GM10248 (cell line): Measurements from ENCODE around the gene WASF1.
"Not testable (repeated sequence)": the region's sequence is repeated elsewhere in the genome, so short reads cannot be mapped to it uniquely, and the experiment has no call there.

Experiments
- CTCF ChIA-PET: fragments of 300-600 bp; sonication (Branson Sonifier 250); formaldehyde crosslinking; extraction: SDS; loops from one replicate; lab custom pipeline; 2021; ENCODE audit warnings: antibody characterized with exemption; lab: Yijun Ruan, JAX
- POLR2A ChIA-PET: fragments of 350-650 bp; sonication (Branson Sonifier 250); formaldehyde crosslinking; extraction: SDS; loops from one replicate; lab custom pipeline; 2020; ENCODE audit warnings: antibody characterized with exemption; lab: Yijun Ruan, JAX
- DNase-seq: peaks from one replicate; pipeline ENCODE4 v3.0.0; 2012; ENCODE audit errors: extremely low spot score
- CTCF ChIP-seq: IDR thresholded peaks from 2 replicates; pipeline ENCODE4 v1.5.1; 2012; ENCODE audit warnings: mild to moderate bottlenecking, low read depth; ENCODE audit errors: extremely low read depth, missing control alignments, control extremely low read depth

The WASF1 gene

DNA sequence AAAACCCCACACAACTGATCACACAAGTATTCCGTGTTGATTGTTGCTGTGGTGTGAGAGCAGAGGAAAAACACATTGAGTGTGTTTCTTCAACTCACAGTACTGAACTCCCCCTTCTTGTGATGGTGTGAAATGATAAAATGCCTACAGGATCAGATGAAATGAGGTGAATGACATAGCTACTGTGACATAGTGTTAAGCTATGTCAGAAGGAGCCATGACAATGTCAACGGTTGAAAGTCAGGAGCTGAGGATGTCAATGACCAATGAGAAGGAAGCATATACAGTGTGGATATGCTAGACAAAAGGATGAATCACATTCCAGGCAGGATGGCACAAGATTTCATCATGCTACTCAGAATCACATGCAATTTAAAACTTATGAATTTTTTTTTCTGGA is 38.8 kb downstream of the WASF1 start:
- CTCF ChIA-PET = no interaction called here
- POLR2A ChIA-PET = no interaction called here
- TF ChIP-seq CTCF = no peak
- DNase-seq = no peak

GRCh38 chr6:110139052-110139451 is 40.4 kb downstream of the WASF1 start:
- TF ChIP-seq CTCF = no peak
- ChIA-PET POLR2A (no interaction called here), CTCF (no interaction called here)
- no peak for DNase-seq

GRCh38 chr6:110137924-110138887 is 41.3 kb downstream of the WASF1 start:
- no peak for TF ChIP-seq CTCF
- no peak for DNase-seq
- CTCF ChIA-PET = no interaction called here
- POLR2A ChIA-PET = no interaction called here

GRCh38 chr6:110130362-110130761 is 49.1 kb downstream of the WASF1 start:
- ChIA-PET POLR2A (no interaction called here), CTCF (interaction anchor here (1.9 to 2.3 kb wide), 2 partner anchors 24 to 26 kb away, joined by 4 to 8 read pairs; no protein-coding TSS in a partner anchor)

GRCh38 chr6:110128418-110128817 is 51.1 kb downstream of the WASF1 start:
- TF ChIP-seq CTCF = no peak
- ChIA-PET CTCF (interaction anchor here (0.9 to 1.5 kb wide), 2 partner anchors 13 kb away, joined by 3 read pairs; no protein-coding TSS in a partner anchor), POLR2A (no interaction called here)
- no peak for DNase-seq

More at GRCh38 chr6:110130362-110130761, 49.1 kb downstream of the WASF1 start:
- no peak for DNase-seq
- no peak for TF ChIP-seq CTCF

GRCh38 chr6:110125361-110125760 is 54.1 kb downstream of the WASF1 start:
- ChIA-PET POLR2A (no interaction called here), CTCF (no interaction called here)
- no peak for TF ChIP-seq CTCF
- no peak for DNase-seq

DNA sequence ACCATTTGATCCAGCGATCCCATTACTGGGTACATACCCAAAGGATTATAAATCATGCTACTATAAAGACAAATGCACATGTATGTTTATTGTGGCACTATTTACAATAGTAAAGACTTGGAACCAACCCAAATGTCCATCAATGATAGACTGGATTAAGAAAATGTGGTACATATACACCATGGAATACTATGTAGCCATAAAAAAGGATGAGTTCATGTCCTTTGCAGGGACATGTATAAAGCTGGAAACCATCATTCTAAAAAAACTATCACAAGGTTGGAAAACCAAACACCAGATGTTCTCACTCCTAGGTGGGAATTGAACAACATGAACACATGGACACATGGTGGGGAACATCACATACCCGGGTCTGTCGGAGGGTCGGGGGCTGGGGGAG is 57.8 kb downstream of the WASF1 start:
- CTCF ChIA-PET, POLR2A ChIA-PET, DNase-seq: not testable (repeated sequence)
